Measurements from ENCODE around the gene ASXL1. TPM values are rescaled to one million over a fixed set of nuclear protein-coding genes. Genes with fewer than 3 reads are reported as not detected.

Gene ASXL1
- total and polyA plus RNA-seq, 2 donors (not counting 1 experiment from before 2014, with no cell fraction given): 93.0 to 180 TPM

DNA sequence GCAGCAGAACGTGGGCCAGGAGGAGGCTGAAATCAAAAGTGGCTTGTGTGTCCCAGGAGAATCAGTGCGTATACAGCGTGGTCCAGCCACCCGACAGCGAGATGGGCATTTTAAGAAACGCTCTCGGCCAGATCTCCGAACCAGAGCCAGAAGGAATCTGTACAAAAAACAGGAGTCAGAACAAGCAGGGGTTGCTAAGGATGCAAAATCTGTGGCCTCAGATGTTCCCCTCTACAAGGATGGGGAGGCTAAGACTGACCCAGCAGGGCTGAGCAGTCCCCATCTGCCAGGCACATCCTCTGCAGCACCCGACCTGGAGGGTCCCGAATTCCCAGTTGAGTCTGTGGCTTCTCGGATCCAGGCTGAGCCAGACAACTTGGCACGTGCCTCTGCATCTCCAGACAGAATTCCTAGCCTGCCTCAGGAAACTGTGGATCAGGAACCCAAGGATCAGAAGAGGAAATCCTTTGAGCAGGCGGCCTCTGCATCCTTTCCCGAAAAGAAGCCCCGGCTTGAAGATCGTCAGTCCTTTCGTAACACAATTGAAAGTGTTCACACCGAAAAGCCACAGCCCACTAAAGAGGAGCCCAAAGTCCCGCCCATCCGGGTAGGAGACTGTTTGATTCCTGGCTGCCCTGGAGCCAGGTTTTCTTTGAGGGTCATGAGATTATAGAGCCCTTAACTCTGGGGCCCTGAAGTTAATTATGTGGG is 75.3 kb downstream of the ASXL1 start:
- Histone ChIP-seq H3K27ac (ENCODE audit: low read length in 2 of 2) (no peak overlapping the region), H3K9me3 (ENCODE audit: control extremely low read depth in 1 of 3, control insufficient read depth in 2 of 3, insufficient read depth in 1 of 3, low read length in 2 of 3) (no peaks in the 10 kb centered on the region), H4K20me1 (ENCODE audit: control insufficient read depth, insufficient read depth, low read length, poor library complexity, severe bottlenecking) (peaks cover 5% of the 10 kb centered on the region), H3K4me1 (ENCODE audit: control insufficient read depth in 2 of 2, insufficient read depth in 2 of 2, low read length in 2 of 2) (no peaks in the 10 kb centered on the region), H3K9ac (ENCODE audit: low read length) (no peak overlapping the region), H3K36me3 (replicated peaks in 1 of 2; ENCODE audit: control extremely low read depth in 1 of 2, control insufficient read depth in 1 of 2, extremely low read depth in 1 of 2, insufficient read depth in 2 of 2, low read length in 1 of 2) (peaks cover 4 to 98% of the 10 kb centered on the region in 2 experiments), H3K79me2 (ENCODE audit: control insufficient read depth, insufficient read depth, low read length) (no peaks in the 10 kb centered on the region), H3K4me3 (ENCODE audit: control extremely low read depth in 1 of 5, extremely low read depth in 1 of 5, insufficient read depth in 1 of 5, low read depth in 2 of 5, low read length in 4 of 5) (no peak overlapping the region), H2AFZ (ENCODE audit: insufficient read depth, low read depth, low read length, poor library complexity, severe bottlenecking) (no peak overlapping the region), H3K27me3 (replicated peaks in 1 of 4; ENCODE audit: control extremely low read depth in 1 of 4, control insufficient read depth in 3 of 4, insufficient read depth in 4 of 4, low read length in 3 of 4) (no peaks in the 10 kb centered on the region), H3K4me2 (replicated peaks; ENCODE audit: low read depth, low read length, poor library complexity, severe bottlenecking) (no peak overlapping the region)
- DNase-seq (no peak), ATAC-seq (ENCODE audit: low read depth) (no peak)
- Mint-ChIP-seq H3K27me3 (no peaks in the 10 kb centered on the region), H3K9me3 (ENCODE audit: insufficient read depth) (no peaks in the 10 kb centered on the region), H3K4me3 (no peak overlapping the region), H3K27ac (no peak overlapping the region), H3K4me1 (no peaks in the 10 kb centered on the region)
- intact Hi-C loops (cut with micrococcal nuclease): no loop called here
- TF ChIP-seq EZH2 (IDR thresholded peaks at IDR 0.05; ENCODE audit: borderline replicate concordance, insufficient read depth, low read depth, low read length, poor library complexity, severe bottlenecking): no peak
- TF ChIP-seq, protein P1, sequence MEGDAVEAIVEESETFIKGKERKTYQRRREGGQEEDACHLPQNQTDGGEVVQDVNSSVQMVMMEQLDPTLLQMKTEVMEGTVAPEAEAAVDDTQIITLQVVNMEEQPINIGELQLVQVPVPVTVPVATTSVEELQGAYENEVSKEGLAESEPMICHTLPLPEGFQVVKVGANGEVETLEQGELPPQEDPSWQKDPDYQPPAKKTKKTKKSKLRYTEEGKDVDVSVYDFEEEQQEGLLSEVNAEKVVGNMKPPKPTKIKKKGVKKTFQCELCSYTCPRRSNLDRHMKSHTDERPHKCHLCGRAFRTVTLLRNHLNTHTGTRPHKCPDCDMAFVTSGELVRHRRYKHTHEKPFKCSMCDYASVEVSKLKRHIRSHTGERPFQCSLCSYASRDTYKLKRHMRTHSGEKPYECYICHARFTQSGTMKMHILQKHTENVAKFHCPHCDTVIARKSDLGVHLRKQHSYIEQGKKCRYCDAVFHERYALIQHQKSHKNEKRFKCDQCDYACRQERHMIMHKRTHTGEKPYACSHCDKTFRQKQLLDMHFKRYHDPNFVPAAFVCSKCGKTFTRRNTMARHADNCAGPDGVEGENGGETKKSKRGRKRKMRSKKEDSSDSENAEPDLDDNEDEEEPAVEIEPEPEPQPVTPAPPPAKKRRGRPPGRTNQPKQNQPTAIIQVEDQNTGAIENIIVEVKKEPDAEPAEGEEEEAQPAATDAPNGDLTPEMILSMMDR (IDR thresholded peaks at IDR 0.05): no peak
- POLR2A ChIA-PET: no interaction called here
- WGBS (ENCODE audit: insufficient coverage): 96% methylated on average over 20 of the region's 20 CpGs
- CTCF ChIA-PET: interaction anchor here (0.9 kb wide), 1 partner anchor 610 kb away, joined by 3 read pairs; no protein-coding TSS in a partner anchor

DNA sequence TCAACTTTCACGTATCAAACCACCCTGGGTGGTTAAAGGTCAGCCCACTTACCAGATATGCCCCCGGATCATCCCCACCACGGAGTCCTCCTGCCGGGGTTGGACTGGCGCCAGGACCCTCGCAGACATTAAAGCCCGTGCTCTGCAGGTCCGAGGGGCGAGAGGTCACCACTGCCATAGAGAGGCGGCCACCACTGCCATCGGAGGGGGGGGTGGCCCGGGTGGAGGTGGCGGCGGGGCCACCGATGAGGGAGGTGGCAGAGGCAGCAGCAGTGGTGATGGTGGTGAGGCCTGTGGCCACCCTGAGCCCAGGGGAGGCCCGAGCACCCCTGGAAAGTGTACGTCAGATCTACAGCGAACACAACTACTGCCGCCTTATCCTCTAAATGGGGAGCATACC is 76.3 kb downstream of the ASXL1 start:
- Histone ChIP-seq H2AFZ (ENCODE audit: insufficient read depth, low read depth, low read length, poor library complexity, severe bottlenecking) (no peak overlapping the region), H3K4me1 (ENCODE audit: control insufficient read depth in 2 of 2, insufficient read depth in 2 of 2, low read length in 2 of 2) (no peaks in the 10 kb centered on the region), H3K36me3 (replicated peaks in 1 of 2; ENCODE audit: control extremely low read depth in 1 of 2, control insufficient read depth in 1 of 2, extremely low read depth in 1 of 2, insufficient read depth in 2 of 2, low read length in 1 of 2) (peaks cover 4 to 97% of the 10 kb centered on the region in 2 experiments), H3K27me3 (replicated peaks in 1 of 4; ENCODE audit: control extremely low read depth in 1 of 4, control insufficient read depth in 3 of 4, insufficient read depth in 4 of 4, low read length in 3 of 4) (no peaks in the 10 kb centered on the region), H4K20me1 (ENCODE audit: control insufficient read depth, insufficient read depth, low read length, poor library complexity, severe bottlenecking) (peaks cover under 1% of the 10 kb centered on the region), H3K9me3 (ENCODE audit: control extremely low read depth in 1 of 3, control insufficient read depth in 2 of 3, insufficient read depth in 1 of 3, low read length in 2 of 3) (no peaks in the 10 kb centered on the region), H3K27ac (ENCODE audit: low read length in 2 of 2) (no peak overlapping the region), H3K9ac (ENCODE audit: low read length) (no peak overlapping the region), H3K4me2 (replicated peaks; ENCODE audit: low read depth, low read length, poor library complexity, severe bottlenecking) (no peak overlapping the region), H3K79me2 (ENCODE audit: control insufficient read depth, insufficient read depth, low read length) (no peaks in the 10 kb centered on the region), H3K4me3 (ENCODE audit: control extremely low read depth in 1 of 5, extremely low read depth in 1 of 5, insufficient read depth in 1 of 5, low read depth in 2 of 5, low read length in 4 of 5) (no peak overlapping the region)
- TF ChIP-seq EZH2 (IDR thresholded peaks at IDR 0.05; ENCODE audit: borderline replicate concordance, insufficient read depth, low read depth, low read length, poor library complexity, severe bottlenecking): no peak
- TF ChIP-seq, protein P1 (IDR thresholded peaks at IDR 0.05): no peak
- Mint-ChIP-seq H3K4me1 (no peaks in the 10 kb centered on the region), H3K27me3 (no peaks in the 10 kb centered on the region), H3K9me3 (ENCODE audit: insufficient read depth) (no peaks in the 10 kb centered on the region), H3K27ac (no peak overlapping the region), H3K4me3 (no peak overlapping the region)
- CTCF ChIA-PET: no interaction called here
- WGBS (ENCODE audit: insufficient coverage): 99% methylated on average over 14 of the region's 19 CpGs
- intact Hi-C loops (cut with micrococcal nuclease): no loop called here
- DNase-seq (no peak), ATAC-seq (ENCODE audit: low read depth) (no peak)
- POLR2A ChIA-PET: no interaction called here
